LNCaP clone FGC (cell line): ENCODE data around the gene G3BP1.

ENCODE experiments used
- DNase-seq: peaks from one replicate; pipeline ENCODE4 v3.0.0-alpha.2; 2011; ENCODE audit warnings: low read depth
- H3K4me3 ChIP-seq: 2 replicates; pipeline ENCODE4 v1.5.1; 2011; ENCODE audit warnings: mild to moderate bottlenecking, low read depth, low read length, control low read depth
- TF ChIP-seq, protein P1 (sequence below): IDR thresholded peaks from 2 replicates; pipeline ENCODE4 v1.5.1; 2012; ENCODE audit warnings: mild to moderate bottlenecking; ENCODE audit not compliant: control insufficient read depth, insufficient read depth; ENCODE audit errors: extremely low read depth

Gene G3BP1

DNA sequence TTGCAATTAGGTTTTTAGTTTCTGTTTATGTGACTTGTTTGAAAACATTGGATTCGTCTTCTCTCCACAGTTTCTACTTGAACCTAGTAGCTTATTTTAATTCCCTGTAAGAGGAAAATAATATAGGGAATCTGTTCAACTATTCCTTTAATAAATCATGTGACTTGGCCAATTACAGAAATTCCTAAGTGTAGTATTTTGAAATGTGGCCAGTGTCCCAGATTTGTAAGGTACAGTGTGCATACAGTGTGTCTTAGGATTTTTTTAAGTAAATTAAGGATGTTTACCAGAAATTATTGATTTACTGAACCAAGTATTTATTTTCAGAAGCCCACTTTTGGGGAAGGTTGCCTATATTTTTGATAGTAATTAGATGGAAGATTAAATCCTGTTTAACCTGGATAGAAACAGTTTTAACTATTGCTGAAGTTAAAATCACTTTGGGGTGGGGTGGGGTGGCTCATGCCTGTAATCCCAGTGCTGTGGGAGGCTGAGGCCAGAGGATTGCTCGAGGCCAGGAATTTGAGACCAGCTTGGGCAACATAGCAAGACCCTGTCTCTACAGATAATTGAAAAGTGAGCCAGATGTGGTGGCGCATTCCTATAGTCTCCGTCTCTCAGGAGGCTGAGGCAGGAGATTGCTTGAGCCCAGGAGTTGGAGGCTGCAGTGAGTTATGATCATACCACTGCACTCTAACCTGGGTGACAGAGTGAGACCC lies 36.9 kb downstream of the G3BP1 start:
- DNase-seq = no peak

DNA sequence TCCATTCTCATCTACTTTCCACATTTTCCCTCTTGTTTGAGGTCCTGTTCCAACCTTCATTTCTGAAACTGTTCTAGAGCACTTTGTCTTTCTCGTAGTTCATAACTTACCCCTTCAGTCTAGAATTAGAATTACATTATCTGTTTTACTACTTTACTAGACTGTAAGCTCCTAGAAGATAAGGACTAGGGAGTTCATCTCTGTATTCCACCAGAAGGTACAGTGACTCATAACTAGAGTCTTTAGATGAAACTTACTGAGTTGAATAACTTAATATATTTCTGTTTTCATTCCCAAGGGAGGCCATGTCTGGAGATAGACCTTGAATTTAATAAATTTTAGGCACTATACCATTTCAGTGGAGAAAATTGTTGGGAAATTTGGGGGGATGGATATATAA lies 38.7 kb downstream of the G3BP1 start:
- H3K4me3 ChIP-seq = no peak overlapping the region
- DNase-seq = no peak
- TF ChIP-seq, protein P1, sequence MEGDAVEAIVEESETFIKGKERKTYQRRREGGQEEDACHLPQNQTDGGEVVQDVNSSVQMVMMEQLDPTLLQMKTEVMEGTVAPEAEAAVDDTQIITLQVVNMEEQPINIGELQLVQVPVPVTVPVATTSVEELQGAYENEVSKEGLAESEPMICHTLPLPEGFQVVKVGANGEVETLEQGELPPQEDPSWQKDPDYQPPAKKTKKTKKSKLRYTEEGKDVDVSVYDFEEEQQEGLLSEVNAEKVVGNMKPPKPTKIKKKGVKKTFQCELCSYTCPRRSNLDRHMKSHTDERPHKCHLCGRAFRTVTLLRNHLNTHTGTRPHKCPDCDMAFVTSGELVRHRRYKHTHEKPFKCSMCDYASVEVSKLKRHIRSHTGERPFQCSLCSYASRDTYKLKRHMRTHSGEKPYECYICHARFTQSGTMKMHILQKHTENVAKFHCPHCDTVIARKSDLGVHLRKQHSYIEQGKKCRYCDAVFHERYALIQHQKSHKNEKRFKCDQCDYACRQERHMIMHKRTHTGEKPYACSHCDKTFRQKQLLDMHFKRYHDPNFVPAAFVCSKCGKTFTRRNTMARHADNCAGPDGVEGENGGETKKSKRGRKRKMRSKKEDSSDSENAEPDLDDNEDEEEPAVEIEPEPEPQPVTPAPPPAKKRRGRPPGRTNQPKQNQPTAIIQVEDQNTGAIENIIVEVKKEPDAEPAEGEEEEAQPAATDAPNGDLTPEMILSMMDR = no peak

More for the DNA sequence above, 36.9 kb downstream of the G3BP1 start:
- TF ChIP-seq, protein P1 = no peak
- no peak overlapping the region for H3K4me3 ChIP-seq

DNA sequence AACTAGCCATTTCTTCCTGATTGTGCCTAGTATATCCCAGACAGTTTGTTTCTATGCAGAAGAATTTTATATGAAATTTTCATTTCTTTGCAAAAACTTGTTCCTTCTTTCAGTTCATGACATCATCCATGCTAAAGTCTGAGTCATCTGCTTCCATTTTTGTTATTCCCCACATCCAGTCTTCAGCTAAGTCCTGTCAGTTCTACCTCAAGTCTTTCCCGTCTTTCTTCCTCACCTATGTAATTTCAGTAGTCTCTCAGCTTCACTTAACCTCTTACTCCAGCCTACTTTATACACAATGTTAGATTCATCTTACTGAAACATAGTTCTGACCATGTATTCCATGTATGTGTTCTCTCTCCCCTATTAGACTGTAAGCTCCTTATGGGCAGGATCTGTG lies 39.1 kb downstream of the G3BP1 start:
- H3K4me3 ChIP-seq = no peak overlapping the region
- TF ChIP-seq, protein P1 = no peak
- no peak for DNase-seq

DNA sequence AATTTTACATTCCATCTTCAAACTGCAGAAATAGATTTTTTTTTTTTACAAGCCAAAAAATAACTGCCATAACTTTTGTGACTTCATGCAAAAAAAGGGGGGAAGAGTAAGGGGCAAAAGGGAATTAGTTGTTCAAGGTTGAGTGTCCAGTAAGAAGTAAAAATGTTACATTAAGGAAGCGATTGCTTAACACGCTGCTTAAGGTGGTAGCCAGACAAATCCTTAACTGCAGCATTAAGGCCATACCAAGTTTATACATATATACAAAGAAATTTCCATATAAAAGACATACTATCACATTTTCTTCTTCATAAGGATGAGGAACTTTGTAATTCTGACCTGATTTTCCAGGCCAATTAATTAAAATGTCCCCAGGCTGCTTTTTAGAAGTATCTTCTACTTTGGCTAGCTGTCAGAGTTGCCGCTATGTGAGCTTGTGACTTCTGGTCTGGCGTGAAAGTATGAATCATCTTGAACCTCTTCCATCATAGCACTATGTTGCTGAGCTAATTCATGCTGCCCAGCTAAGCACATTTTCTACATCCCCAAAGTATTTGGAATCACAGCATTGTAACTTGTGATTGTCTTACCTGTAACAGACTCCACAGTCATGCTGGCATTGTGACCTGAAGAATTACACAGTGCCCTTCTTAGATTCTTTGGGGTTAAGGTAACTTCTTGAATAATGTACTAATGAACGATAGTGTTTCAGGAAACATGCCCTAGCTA lies 40.0 kb downstream of the G3BP1 start:
- TF ChIP-seq, protein P1 = no peak
- no peak for DNase-seq
- H3K4me3 ChIP-seq = no peak overlapping the region

DNA sequence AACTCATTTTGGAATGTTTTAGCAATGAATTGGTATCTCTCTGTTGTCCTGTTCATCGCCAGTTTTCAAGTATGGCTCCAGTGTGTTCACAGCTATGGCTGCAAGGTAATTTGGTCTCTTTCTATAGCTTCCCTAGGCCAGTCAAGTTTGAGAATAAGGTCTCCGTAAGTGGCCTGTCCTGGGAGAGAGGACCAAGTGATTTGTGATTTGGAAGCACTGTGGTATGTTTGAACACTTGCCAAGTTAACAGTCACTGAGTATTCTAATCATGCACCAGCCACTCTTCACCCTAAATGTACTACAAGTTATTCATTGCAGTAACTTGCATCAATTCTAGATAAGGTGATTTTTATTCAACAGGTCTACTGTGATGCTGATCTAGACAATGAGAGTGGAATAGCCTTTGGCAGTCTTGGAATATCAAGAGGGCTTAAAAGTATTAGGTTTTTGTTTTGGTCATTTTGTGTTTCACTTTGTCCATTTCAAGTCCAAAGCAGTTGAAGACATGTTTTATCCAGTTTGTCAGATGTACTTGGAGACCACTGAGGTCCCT lies 41.1 kb downstream of the G3BP1 start:
- no peak for DNase-seq
- TF ChIP-seq, protein P1 = no peak
- H3K4me3 ChIP-seq = no peak overlapping the region

DNA sequence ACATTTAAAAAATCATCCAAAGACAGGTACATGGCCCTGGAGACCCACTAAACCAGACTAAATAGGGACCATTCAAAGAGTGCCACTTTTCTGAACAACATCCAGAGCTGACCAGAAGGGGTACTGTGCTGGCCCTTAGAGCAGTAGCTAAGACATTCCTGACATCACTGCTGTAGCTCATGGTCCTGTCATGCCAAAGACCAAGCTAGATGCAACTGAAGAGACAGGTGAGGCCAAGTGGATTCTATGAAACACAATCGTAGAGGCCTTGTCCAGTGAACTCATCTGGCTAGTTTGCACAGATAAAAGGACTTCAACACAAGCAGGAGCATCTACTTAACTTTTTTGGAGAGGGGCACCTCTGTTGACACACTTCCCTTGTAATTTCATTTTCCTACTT lies 43.3 kb downstream of the G3BP1 start:
- TF ChIP-seq, protein P1 = no peak
- H3K4me3 ChIP-seq = no peak overlapping the region
- DNase-seq = no peak
